ENCODE results near the gene ARL14.

ARL14 gene

GRCh38 chr3:160641665-160642309 lies 35.2 kb upstream of the ARL14 start:
- TF ChIP-seq, protein P1, sequence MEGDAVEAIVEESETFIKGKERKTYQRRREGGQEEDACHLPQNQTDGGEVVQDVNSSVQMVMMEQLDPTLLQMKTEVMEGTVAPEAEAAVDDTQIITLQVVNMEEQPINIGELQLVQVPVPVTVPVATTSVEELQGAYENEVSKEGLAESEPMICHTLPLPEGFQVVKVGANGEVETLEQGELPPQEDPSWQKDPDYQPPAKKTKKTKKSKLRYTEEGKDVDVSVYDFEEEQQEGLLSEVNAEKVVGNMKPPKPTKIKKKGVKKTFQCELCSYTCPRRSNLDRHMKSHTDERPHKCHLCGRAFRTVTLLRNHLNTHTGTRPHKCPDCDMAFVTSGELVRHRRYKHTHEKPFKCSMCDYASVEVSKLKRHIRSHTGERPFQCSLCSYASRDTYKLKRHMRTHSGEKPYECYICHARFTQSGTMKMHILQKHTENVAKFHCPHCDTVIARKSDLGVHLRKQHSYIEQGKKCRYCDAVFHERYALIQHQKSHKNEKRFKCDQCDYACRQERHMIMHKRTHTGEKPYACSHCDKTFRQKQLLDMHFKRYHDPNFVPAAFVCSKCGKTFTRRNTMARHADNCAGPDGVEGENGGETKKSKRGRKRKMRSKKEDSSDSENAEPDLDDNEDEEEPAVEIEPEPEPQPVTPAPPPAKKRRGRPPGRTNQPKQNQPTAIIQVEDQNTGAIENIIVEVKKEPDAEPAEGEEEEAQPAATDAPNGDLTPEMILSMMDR (IDR thresholded peaks at IDR 0.05; ENCODE audit: low read length, missing control alignments), result no peak
- H3K4me3 ChIP-seq (replicated peaks; ENCODE audit: low read depth, low read length), result no peak overlapping the region
- DNase-seq (ENCODE audit: low read depth), result peak; percentile 82

DNA sequence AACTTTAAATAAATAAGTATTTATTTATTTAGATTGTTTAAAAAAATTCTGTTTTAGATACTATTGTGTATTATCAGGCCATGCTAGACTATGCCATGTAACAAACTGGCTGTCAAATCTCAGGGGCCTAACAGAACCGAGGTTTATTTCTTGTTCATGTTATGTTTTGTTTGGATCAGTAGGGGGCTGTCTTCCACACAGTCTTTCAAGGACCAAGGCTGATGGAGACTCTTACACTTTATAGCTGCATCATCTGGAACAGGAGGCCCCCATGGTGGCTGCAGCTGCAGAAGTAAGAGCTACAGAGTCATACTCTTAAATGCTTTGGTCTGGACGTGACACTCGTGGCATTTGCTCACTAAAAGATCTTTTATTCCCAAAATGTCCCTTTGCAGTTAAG lies 33.0 kb upstream of the ARL14 start:
- TF ChIP-seq, protein P1 (IDR thresholded peaks at IDR 0.05; ENCODE audit: low read length, missing control alignments), result peak; percentile 27
- H3K4me3 ChIP-seq (replicated peaks; ENCODE audit: low read depth, low read length), result no peak overlapping the region
- no peak for DNase-seq (ENCODE audit: low read depth)

- DNase-seq (ENCODE audit: low read depth), result no peak
- H3K4me3 ChIP-seq (replicated peaks; ENCODE audit: low read depth, low read length), result no peak overlapping the region
- TF ChIP-seq, protein P1 (IDR thresholded peaks at IDR 0.05; ENCODE audit: low read length, missing control alignments), result no peak
Measured at GRCh38 chr3:160644491-160644890, 32.5 kb upstream of the ARL14 start.

DNA sequence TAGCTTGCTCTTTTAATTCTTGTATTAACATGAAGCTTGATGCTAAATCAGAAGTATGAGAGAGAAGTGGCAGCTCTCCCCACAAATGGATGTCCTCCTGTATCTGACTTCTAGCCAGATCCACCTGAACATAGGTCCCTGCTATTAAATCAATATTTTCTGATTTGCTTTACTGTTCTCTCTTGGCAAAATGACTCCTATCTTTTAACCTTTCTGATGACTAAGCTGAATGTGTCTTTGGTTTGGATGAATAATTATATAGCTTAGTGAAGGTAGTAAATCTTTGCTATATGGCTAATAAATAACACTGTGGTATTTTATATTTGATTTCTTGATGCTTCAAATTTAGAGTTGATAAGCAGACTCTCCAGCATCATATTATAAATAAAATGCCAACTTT lies 28.3 kb upstream of the ARL14 start:
- no peak overlapping the region for H3K4me3 ChIP-seq (replicated peaks; ENCODE audit: low read depth, low read length)
- TF ChIP-seq, protein P1 (IDR thresholded peaks at IDR 0.05; ENCODE audit: low read length, missing control alignments), result no peak
- no peak for DNase-seq (ENCODE audit: low read depth)

- H3K4me3 ChIP-seq (replicated peaks; ENCODE audit: low read depth, low read length), result no peak overlapping the region
- DNase-seq (ENCODE audit: low read depth), result no peak
- TF ChIP-seq, protein P1 (IDR thresholded peaks at IDR 0.05; ENCODE audit: low read length, missing control alignments), result no peak
Measured at GRCh38 chr3:160649596-160649995, 27.4 kb upstream of the ARL14 start.

- TF ChIP-seq, protein P1 (IDR thresholded peaks at IDR 0.05; ENCODE audit: low read length, missing control alignments), result no peak
- no peak for DNase-seq (ENCODE audit: low read depth)
- no peak overlapping the region for H3K4me3 ChIP-seq (replicated peaks; ENCODE audit: low read depth, low read length)
Measured at GRCh38 chr3:160653512-160653911, 23.4 kb upstream of the ARL14 start.

DNA sequence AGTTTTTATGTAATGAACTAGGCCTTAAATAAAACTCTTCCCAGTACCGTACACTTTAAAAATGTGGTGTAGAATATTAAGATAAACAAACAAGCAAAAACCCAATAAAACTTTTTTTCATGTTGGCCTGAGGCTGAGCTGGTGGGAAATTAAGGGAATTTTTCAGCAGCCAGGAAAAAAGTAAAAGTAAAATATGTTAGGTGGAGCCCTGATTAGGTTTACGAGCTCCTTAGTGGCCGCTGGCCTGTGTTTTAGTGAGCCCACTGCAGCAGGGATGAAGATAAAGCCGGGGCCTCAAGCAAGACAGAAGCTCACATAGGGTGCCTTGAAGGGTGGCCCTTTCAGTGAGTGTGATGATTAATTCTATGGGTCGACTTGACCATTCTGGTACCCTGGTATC lies 16.1 kb upstream of the ARL14 start:
- DNase-seq (ENCODE audit: low read depth), result no peak
- TF ChIP-seq, protein P1 (IDR thresholded peaks at IDR 0.05; ENCODE audit: low read length, missing control alignments), result no peak
- no peak overlapping the region for H3K4me3 ChIP-seq (replicated peaks; ENCODE audit: low read depth, low read length)
